Gastroesophageal sphincter (tissue), 3 donors: Measurements from ENCODE around the gene ZNF69.

Experiments
- CTCF ChIP-seq, 4 experiments: fragments of 200-600 bp in 2 of 4; fragments of 450-650 bp in 2 of 4; sonication (generic) in 1 of 4; IDR thresholded peaks; one replicate each; pipeline ENCODE4 v1.5.1; 2017 to 2019; ENCODE audit warnings: antibody characterized with exemption in 4 of 4, mild to moderate bottlenecking in 2 of 4, moderate library complexity in 2 of 4
- EP300 ChIP-seq: sonication (generic); formaldehyde crosslinking; IDR thresholded peaks from one replicate; pipeline ENCODE4 v1.6.1; 2017; ENCODE audit warnings: antibody characterized with exemption, mild to moderate bottlenecking
- POLR2A ChIP-seq, 2 donors: fragments of 450-650 bp; IDR thresholded peaks; one replicate each; pipeline ENCODE4 v1.6.1; 2017; ENCODE audit warnings: antibody characterized with exemption in 2 of 2, mild to moderate bottlenecking in 2 of 2, moderate library complexity in 1 of 2
- POLR2AphosphoS5 ChIP-seq: sonication (generic); formaldehyde crosslinking; IDR thresholded peaks from one replicate; pipeline ENCODE4 v1.6.1; 2017; ENCODE audit warnings: antibody characterized with exemption

GRCh38 chr19:11881151-11881800 is 6.3 kb upstream of the ZNF69 start:
- peak; percentile 55 to 77 (median 62) for TF ChIP-seq CTCF (IDR thresholded peaks at IDR 0.05)
- no peak for TF ChIP-seq POLR2AphosphoS5
- TF ChIP-seq POLR2A (IDR thresholded peaks at IDR 0.05) = no peak
- no peak for TF ChIP-seq EP300
